ENCODE measurements around the gene PRKACA. TPM values are rescaled to one million over a fixed set of nuclear protein-coding genes. Genes with fewer than 3 reads are reported as not detected.

Gene PRKACA
- total RNA-seq, 1 experiment from 2014 or later: 56.7 TPM

DNA sequence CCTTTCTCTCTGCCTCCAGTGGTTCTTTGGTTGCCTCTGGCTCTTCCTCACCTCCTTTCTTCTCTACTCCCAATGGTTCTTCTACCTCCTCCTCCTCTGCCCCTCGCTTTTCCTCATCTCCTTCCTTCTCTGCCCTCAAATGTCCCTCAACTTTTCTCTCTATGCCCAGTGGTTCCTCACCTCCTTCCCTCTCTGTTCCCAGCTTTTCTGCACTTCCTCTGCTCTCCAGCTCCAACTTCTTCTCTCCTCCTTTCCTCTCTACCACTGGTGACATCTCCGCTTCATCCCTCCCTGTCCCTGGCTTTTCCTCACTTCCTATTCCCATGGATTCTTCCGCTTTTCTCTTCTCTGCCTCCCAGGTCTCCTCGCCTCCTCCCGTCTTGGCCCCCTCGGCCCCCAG lies 63.5 kb downstream of the PRKACA start:
- ChIA-PET CTCF (no interaction called here), POLR2A (ENCODE audit: low non-redundant PET) (no interaction called here)
- no TSS peak for BruUV-seq (replicated peaks)

DNA sequence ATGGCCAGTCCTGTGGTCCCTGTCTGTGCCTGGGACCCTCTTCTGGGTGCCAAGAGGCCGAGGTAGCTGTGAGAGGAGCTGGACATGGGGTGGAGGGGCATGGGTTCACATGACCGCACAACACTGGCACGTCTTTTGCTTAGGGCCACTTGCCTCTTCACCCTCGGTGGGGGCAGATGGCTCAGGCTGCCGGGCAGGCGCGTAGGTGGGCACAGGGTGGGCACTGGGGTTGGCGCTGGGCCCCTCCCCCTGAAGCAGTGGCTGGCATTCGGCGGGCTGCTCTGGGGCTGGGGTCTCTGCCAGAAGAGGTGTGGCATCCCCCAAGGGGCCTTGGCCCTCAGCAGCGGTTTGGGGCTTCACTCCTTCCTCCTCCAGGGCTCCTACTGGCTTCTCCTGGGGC lies 64.1 kb downstream of the PRKACA start:
- POLR2A ChIA-PET (ENCODE audit: low non-redundant PET): no interaction called here
- DNase-seq (ENCODE audit: low spot score): no peak

More for the DNA sequence above, 63.5 kb downstream of the PRKACA start:
- intact Hi-C loops (cut with micrococcal nuclease; ENCODE audit: unreplicated experiment): no loop called here
- H3K27ac ChIP-seq (ENCODE audit: low read depth, low read length, poor library complexity, severe bottlenecking): no peak overlapping the region
- H3K27me3 ChIP-seq (replicated peaks; ENCODE audit: insufficient read depth, low read depth, low read length, poor library complexity): no peaks in the 10 kb centered on the region
- no peaks in the 10 kb centered on the region for H3K9me3 ChIP-seq (ENCODE audit: low read depth, low read length, poor library complexity, severe bottlenecking)
- TF ChIP-seq EZH2 (IDR thresholded peaks at IDR 0.05; ENCODE audit: borderline replicate concordance, low read depth, low read length, poor library complexity, severe bottlenecking): no peak
- TF ChIP-seq, protein P1, sequence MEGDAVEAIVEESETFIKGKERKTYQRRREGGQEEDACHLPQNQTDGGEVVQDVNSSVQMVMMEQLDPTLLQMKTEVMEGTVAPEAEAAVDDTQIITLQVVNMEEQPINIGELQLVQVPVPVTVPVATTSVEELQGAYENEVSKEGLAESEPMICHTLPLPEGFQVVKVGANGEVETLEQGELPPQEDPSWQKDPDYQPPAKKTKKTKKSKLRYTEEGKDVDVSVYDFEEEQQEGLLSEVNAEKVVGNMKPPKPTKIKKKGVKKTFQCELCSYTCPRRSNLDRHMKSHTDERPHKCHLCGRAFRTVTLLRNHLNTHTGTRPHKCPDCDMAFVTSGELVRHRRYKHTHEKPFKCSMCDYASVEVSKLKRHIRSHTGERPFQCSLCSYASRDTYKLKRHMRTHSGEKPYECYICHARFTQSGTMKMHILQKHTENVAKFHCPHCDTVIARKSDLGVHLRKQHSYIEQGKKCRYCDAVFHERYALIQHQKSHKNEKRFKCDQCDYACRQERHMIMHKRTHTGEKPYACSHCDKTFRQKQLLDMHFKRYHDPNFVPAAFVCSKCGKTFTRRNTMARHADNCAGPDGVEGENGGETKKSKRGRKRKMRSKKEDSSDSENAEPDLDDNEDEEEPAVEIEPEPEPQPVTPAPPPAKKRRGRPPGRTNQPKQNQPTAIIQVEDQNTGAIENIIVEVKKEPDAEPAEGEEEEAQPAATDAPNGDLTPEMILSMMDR (conservative IDR thresholded peaks at IDR 0.05; ENCODE audit: low read depth, low read length): no peak
- H3K4me3 ChIP-seq (ENCODE audit: low read depth, low read length, poor library complexity, severe bottlenecking): no peak overlapping the region
- H3K36me3 ChIP-seq (ENCODE audit: insufficient read depth, low read length, poor library complexity, severe bottlenecking): no peaks in the 10 kb centered on the region
- no peak for DNase-seq (ENCODE audit: low spot score)
- peaks cover 12% of the 10 kb centered on the region for H3K4me1 ChIP-seq (ENCODE audit: insufficient read depth, low read length, poor library complexity, severe bottlenecking)

DNA sequence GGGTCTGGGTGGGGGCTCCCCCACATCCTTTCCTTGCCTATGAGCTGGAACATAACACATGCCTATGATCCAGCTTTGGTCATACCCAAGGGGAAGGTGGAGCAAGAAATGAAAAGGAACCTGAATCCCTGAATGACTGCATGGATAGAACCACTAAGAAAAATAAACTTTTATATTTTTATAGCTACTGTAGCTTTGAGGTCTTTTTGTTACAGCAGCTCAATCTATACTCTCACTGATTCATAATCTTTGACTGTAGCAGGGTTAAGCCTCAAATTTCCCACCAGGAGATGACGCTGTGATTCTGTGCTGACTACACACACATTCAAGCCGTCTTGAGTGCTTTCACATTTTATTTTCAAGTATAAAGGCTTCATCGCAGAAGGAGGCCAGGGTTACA lies 64.5 kb downstream of the PRKACA start:
- CTCF ChIA-PET: no interaction called here
- BruUV-seq (replicated peaks): no TSS peak
- no peak overlapping the region for H3K4me3 ChIP-seq (ENCODE audit: low read depth, low read length, poor library complexity, severe bottlenecking)
- TF ChIP-seq, protein P1 (conservative IDR thresholded peaks at IDR 0.05; ENCODE audit: low read depth, low read length): no peak
- no peak for TF ChIP-seq EZH2 (IDR thresholded peaks at IDR 0.05; ENCODE audit: borderline replicate concordance, low read depth, low read length, poor library complexity, severe bottlenecking)
- DNase-seq (ENCODE audit: low spot score): no peak
- no peak overlapping the region for H3K27ac ChIP-seq (ENCODE audit: low read depth, low read length, poor library complexity, severe bottlenecking)
- POLR2A ChIA-PET (ENCODE audit: low non-redundant PET): no interaction called here
- no peaks in the 10 kb centered on the region for H3K36me3 ChIP-seq (ENCODE audit: insufficient read depth, low read length, poor library complexity, severe bottlenecking)
- H3K9me3 ChIP-seq (ENCODE audit: low read depth, low read length, poor library complexity, severe bottlenecking): no peaks in the 10 kb centered on the region
- intact Hi-C loops (cut with micrococcal nuclease; ENCODE audit: unreplicated experiment): no loop called here
- no peaks in the 10 kb centered on the region for H3K27me3 ChIP-seq (replicated peaks; ENCODE audit: insufficient read depth, low read depth, low read length, poor library complexity)
- H3K4me1 ChIP-seq (ENCODE audit: insufficient read depth, low read length, poor library complexity, severe bottlenecking): peaks cover 4% of the 10 kb centered on the region

More for the DNA sequence above, 64.1 kb downstream of the PRKACA start:
- Histone ChIP-seq H3K27me3 (replicated peaks; ENCODE audit: insufficient read depth, low read depth, low read length, poor library complexity) (no peaks in the 10 kb centered on the region), H3K9me3 (ENCODE audit: low read depth, low read length, poor library complexity, severe bottlenecking) (no peaks in the 10 kb centered on the region), H3K4me3 (ENCODE audit: low read depth, low read length, poor library complexity, severe bottlenecking) (no peak overlapping the region), H3K4me1 (ENCODE audit: insufficient read depth, low read length, poor library complexity, severe bottlenecking) (peaks cover 8% of the 10 kb centered on the region), H3K36me3 (ENCODE audit: insufficient read depth, low read length, poor library complexity, severe bottlenecking) (no peaks in the 10 kb centered on the region), H3K27ac (ENCODE audit: low read depth, low read length, poor library complexity, severe bottlenecking) (no peak overlapping the region)
- TF ChIP-seq, protein P1 (conservative IDR thresholded peaks at IDR 0.05; ENCODE audit: low read depth, low read length): no peak
- TF ChIP-seq EZH2 (IDR thresholded peaks at IDR 0.05; ENCODE audit: borderline replicate concordance, low read depth, low read length, poor library complexity, severe bottlenecking): no peak
- CTCF ChIA-PET: no interaction called here
- intact Hi-C loops (cut with micrococcal nuclease; ENCODE audit: unreplicated experiment): no loop called here
- BruUV-seq (replicated peaks): TSS peak; percentile 97

All from A673 (cell line).